ENCODE results near the gene APOBEC3G. TPM values are rescaled to one million over a fixed set of nuclear protein-coding genes. Genes with fewer than 3 reads are reported as not detected.

APOBEC3G gene
- total and polyA plus RNA-seq, 2 experiments from 2014 or later: 2.1 to 3.3 TPM

GRCh38 chr22:39081016-39081415 lies 3.9 kb downstream of the APOBEC3G start:
- TF ChIP-seq CREB1 (CRISPR knock-in tag; IDR thresholded peaks at IDR 0.05; ENCODE audit: low read depth) (no peak), ZNF331 (CRISPR knock-in tag; IDR thresholded peaks at IDR 0.05; ENCODE audit: low read depth) (no peak), STAT1 (IDR thresholded peaks at IDR 0.05; ENCODE audit: unreplicated experiment) (no peak), POLR2AphosphoS5 (IDR thresholded peaks at IDR 0.05; ENCODE audit: low read depth) (no peak), JUNB (IDR thresholded peaks at IDR 0.05; ENCODE audit: unreplicated experiment) (no peak)
- peaks cover 17% of the 10 kb centered on the region for H3K27me3 Mint-ChIP-seq (ENCODE audit: insufficient read depth, low read depth, poor library complexity)
- no peak for ATAC-seq

GRCh38 chr22:39081598-39081997 lies 4.5 kb downstream of the APOBEC3G start:
- no peak overlapping the region for H3K27ac ChIP-seq (ENCODE audit: low read depth)
- no peak overlapping the region for H3K4me3 ChIP-seq
- ATAC-seq (no peak), DNase-seq (ENCODE audit: low spot score) (no peak)
- no peaks in the 10 kb centered on the region for H3K36me3 ChIP-seq (ENCODE audit: insufficient read depth)
- no peaks in the 10 kb centered on the region for H4K20me1 ChIP-seq (replicated peaks; ENCODE audit: insufficient read depth)
- Mint-ChIP-seq H3K27ac (no peak overlapping the region), H3K27me3 (ENCODE audit: insufficient read depth, low read depth, poor library complexity) (peaks cover 12% of the 10 kb centered on the region), H3K4me1 (peaks cover 15% of the 10 kb centered on the region), H3K9me3 (no peaks in the 10 kb centered on the region), H3K4me3 (no peak overlapping the region), H3K36me3 (ENCODE audit: low read depth) (no peaks in the 10 kb centered on the region)
- 0 out of 2 replicates have a peak, but pooled peaks cover 3% of the 10 kb centered on the region for H3F3A ChIP-seq (replicated peaks; ENCODE audit: low read depth)
- no peak overlapping the region for H2AFZ ChIP-seq
- peaks cover 5% of the 10 kb centered on the region; the same call in 1 of the 2 replicates for H3K4me1 ChIP-seq (ENCODE audit: insufficient read depth)
- H3K9me2 ChIP-seq (ENCODE audit: insufficient read depth): no peaks in the 10 kb centered on the region
- H3K4me2 ChIP-seq: no peak overlapping the region
- H3K27me3 ChIP-seq (ENCODE audit: insufficient read depth): no peaks in the 10 kb centered on the region
- H3K79me2 ChIP-seq (replicated peaks; ENCODE audit: insufficient read depth): no peaks in the 10 kb centered on the region
- TF ChIP-seq ETS1 (IDR thresholded peaks at IDR 0.05) (no peak), STAT1 (IDR thresholded peaks at IDR 0.05; ENCODE audit: unreplicated experiment) (no peak), NANOG (IDR thresholded peaks at IDR 0.05; ENCODE audit: borderline replicate concordance) (no peak), POLR2AphosphoS5 (IDR thresholded peaks at IDR 0.05; ENCODE audit: low read depth) (no peak), EZH2 (IDR thresholded peaks at IDR 0.05; ENCODE audit: low read depth, unreplicated experiment) (no peak), REST (IDR thresholded peaks at IDR 0.05; ENCODE audit: unreplicated experiment) (no peak)

More at GRCh38 chr22:39081016-39081415, 3.9 kb downstream of the APOBEC3G start:
- Histone ChIP-seq H3K9me2 (ENCODE audit: insufficient read depth) (no peaks in the 10 kb centered on the region), H3K4me3 (no peak overlapping the region), H3K79me2 (replicated peaks; ENCODE audit: insufficient read depth) (no peaks in the 10 kb centered on the region), H3K27ac (ENCODE audit: low read depth) (no peak overlapping the region), H2AFZ (no peak overlapping the region), H3K27me3 (ENCODE audit: insufficient read depth) (no peaks in the 10 kb centered on the region), H3K4me1 (ENCODE audit: insufficient read depth) (peaks cover 5% of the 10 kb centered on the region; the same call in 1 of the 2 replicates), H3K4me2 (no peak overlapping the region), H3K36me3 (ENCODE audit: insufficient read depth) (no peaks in the 10 kb centered on the region), H4K20me1 (replicated peaks; ENCODE audit: insufficient read depth) (no peaks in the 10 kb centered on the region), H3F3A (replicated peaks; ENCODE audit: low read depth) (0 out of 2 replicates have a peak, but pooled peaks cover 3% of the 10 kb centered on the region)
- Mint-ChIP-seq H3K4me1 (peaks cover 17% of the 10 kb centered on the region), H3K4me3 (no peak overlapping the region), H3K27ac (no peak overlapping the region), H3K36me3 (ENCODE audit: low read depth) (no peaks in the 10 kb centered on the region), H3K9me3 (no peaks in the 10 kb centered on the region)
- no peak for DNase-seq (ENCODE audit: low spot score)
